GM12878 (cell line): ENCODE results near the gene POT1. TPM values are rescaled to one million over a fixed set of nuclear protein-coding genes. Genes with fewer than 3 reads are reported as not detected.

Experiments
- ATAC-seq: fragments of 200-7000 bp; cut with Tn5 transposase; 3 replicates; pipeline ENCODE4 v1.9.1; 2020; ENCODE audit warnings: mild to moderate bottlenecking, moderate library complexity
- BruUV-seq: library from RNA; stranded (reverse); fragments of 400-500 nt; replicated peaks from 2 replicates; lab custom pipeline; 2021; lab: Mats Ljungman, UMichigan
- CTCF ChIA-PET: fragments of 300-600 bp; sonication (Branson Sonifier 250); formaldehyde crosslinking; extraction: SDS; loops from one replicate; lab custom pipeline; 2021; ENCODE audit warnings: inconsistent platforms; lab: Yijun Ruan, JAX
- POLR2A ChIA-PET: fragments of 350-600 bp; formaldehyde crosslinking; extraction: SDS; loops from one replicate; lab custom pipeline; 2021; ENCODE audit warnings: inconsistent platforms; lab: Charles Lee
- RAD21 ChIA-PET: fragments of 300-600 bp; sonication (Branson Sonifier 250); formaldehyde crosslinking; loops from one replicate; lab custom pipeline; 2023; ENCODE audit warnings: antibody characterized with exemption; ENCODE audit not compliant: unreplicated experiment; lab: Charles Lee
- SMC1A ChIA-PET: fragments of 300-600 bp; sonication (Branson Sonifier 250); formaldehyde crosslinking; loops from one replicate; lab custom pipeline; 2023; ENCODE audit not compliant: unreplicated experiment, uncharacterized antibody; lab: Charles Lee
- DNase-seq: peaks from one replicate; pipeline ENCODE4 v3.0.0-alpha.2; 2011; ENCODE audit warnings: low read depth, low spot score
- FAIRE-seq: peaks from 3 replicates; lab custom pipeline; 2011; peaks lifted over from hg19 to GRCh38; lab: Jason Lieb, UNC
- H2AFZ ChIP-seq: 2 replicates; pipeline ENCODE4 v1.6.0; 2011; ENCODE audit warnings: low read depth, low read length, control low read depth; ENCODE audit not compliant: control insufficient read depth
- H3K27ac ChIP-seq: 2 replicates; pipeline ENCODE4 v1.5.1; 2011; ENCODE audit warnings: control low read depth; ENCODE audit not compliant: control insufficient read depth, insufficient read depth
- H3K27me3 ChIP-seq, 2 experiments: replicated peaks in 1 of 2; 2 replicates each; pipeline versions ENCODE4 v1.6.0 to v1.6.1; 2011; ENCODE audit warnings: low read length in 1 of 2; ENCODE audit not compliant: control insufficient read depth in 2 of 2, insufficient read depth in 2 of 2
- H3K36me3 ChIP-seq, 2 experiments: 2 replicates each; pipeline ENCODE4 v1.5.1; 2011; ENCODE audit warnings: low read length in 1 of 2; ENCODE audit not compliant: control insufficient read depth in 2 of 2, insufficient read depth in 2 of 2
- H3K4me1 ChIP-seq: 2 replicates; pipeline ENCODE4 v1.6.1; 2011; ENCODE audit warnings: mild to moderate bottlenecking, low read length, moderate library complexity, mixed read lengths; ENCODE audit not compliant: control insufficient read depth, insufficient read depth
- H3K4me2 ChIP-seq: 2 replicates; pipeline ENCODE4 v1.6.0; 2011; ENCODE audit warnings: control low read depth; ENCODE audit not compliant: control insufficient read depth, insufficient read depth
- H3K4me3 ChIP-seq: fragments of 200-600 bp; sonication (generic); 2 replicates; pipeline ENCODE4 v1.5.1; 2016
- H3K79me2 ChIP-seq: 2 replicates; pipeline ENCODE4 v1.6.0; 2011; ENCODE audit warnings: low read length; ENCODE audit not compliant: control insufficient read depth, insufficient read depth
- H3K9ac ChIP-seq: 2 replicates; pipeline ENCODE4 v1.8.0; 2011; ENCODE audit warnings: low read length, control low read depth, mixed read lengths; ENCODE audit not compliant: control insufficient read depth, insufficient read depth
- H3K9me3 ChIP-seq: replicated peaks from 3 replicates; pipeline ENCODE4 v1.5.1; 2011; ENCODE audit warnings: mild to moderate bottlenecking, low read length; ENCODE audit not compliant: control insufficient read depth, insufficient read depth
- H4K20me1 ChIP-seq: 2 replicates; pipeline ENCODE4 v1.6.0; 2011; ENCODE audit not compliant: control insufficient read depth, insufficient read depth
- ATF7 ChIP-seq: fragments of 450-650 bp; IDR thresholded peaks from 2 replicates; pipeline ENCODE4 v1.6.1; 2016; ENCODE audit warnings: low read depth, mild to moderate bottlenecking
- BCLAF1 ChIP-seq: fragments of 450-650 bp; IDR thresholded peaks from 2 replicates; pipeline ENCODE4 v1.6.1; 2017; ENCODE audit warnings: antibody characterized with exemption, mild to moderate bottlenecking, moderate library complexity
- ESRRA ChIP-seq: IDR thresholded peaks from 2 replicates; pipeline ENCODE4 v1.6.1; 2012; ENCODE audit warnings: mild to moderate bottlenecking, low read length, improper control_type of control experiment
- HDGF ChIP-seq: fragments of 450-650 bp; IDR thresholded peaks from 2 replicates; pipeline ENCODE4 v1.6.1; 2016; ENCODE audit warnings: antibody characterized with exemption
- KDM1A ChIP-seq: fragments of 200-600 bp; sonication (generic); IDR thresholded peaks from 2 replicates; pipeline ENCODE4 v1.6.1; 2016; ENCODE audit warnings: borderline replicate concordance
- SIN3A ChIP-seq: IDR thresholded peaks from 2 replicates; pipeline ENCODE4 v1.6.1; 2012; ENCODE audit warnings: low read depth, low read length, improper control_type of control experiment
- WGBS: methylation state at CpG from one replicate; pipeline ENCODE4 v1.1.6; 2016; ENCODE audit warnings: low lambda C conversion rate; ENCODE audit not compliant: insufficient replicate concordance, insufficient coverage; ENCODE audit errors: missing lambda C conversion rate; 5-methylcytosine and 5-hydroxymethylcytosine counted together
- in situ Hi-C: fragments of 300-500 bp; cut with MboI; formaldehyde crosslinking; loops from 9 replicates; pipeline ENCODE4 v1.14.3; 2018; ENCODE audit warnings: mixed read lengths
- intact Hi-C: fragments of 100-400 bp; cut with micrococcal nuclease; formaldehyde crosslinking; loops from one replicate; pipeline ENCODE4 v1.14.2; 2022; ENCODE audit not compliant: unreplicated experiment
- polyA plus RNA-seq, 11 experiments: library from polyadenylated mRNA; depleted of rRNA in 4 of 11; unstranded in 6 of 11; stranded (reverse) in 5 of 11; fragments of >200 nt; fragmentation: Nextera tagmentation in 4 of 11; fragmentation: Illumina TruSeq in 1 of 11; extraction: Ambion mirVana in 4 of 11; extraction: Trizol in 1 of 11; gene quantifications; 1 replicate in 1 of 11; 2 replicates in 10 of 11; pipeline versions ENCODE4 v1.2.1 to v1.2.3, GENCODE V29; 2011 to 2016; ENCODE audit warnings: inconsistent platforms in 2 of 11, missing spikeins in 2 of 11, low read depth in 1 of 11
- total RNA-seq, 4 experiments: library from RNA; depleted of rRNA in 3 of 4; stranded (reverse); fragments of >200 nt in 3 of 4; fragmentation: Illumina TruSeq in 1 of 4; extraction: Trizol in 1 of 4; gene quantifications; 2 replicates each; pipeline versions ENCODE4 v1.2.1 to v1.2.3, GENCODE V29; 2013 to 2021
- TF ChIP-seq, protein P1 (sequence below): fragments of 450-650 bp; IDR thresholded peaks from 2 replicates; pipeline ENCODE4 v1.6.1; 2016; ENCODE audit warnings: mild to moderate bottlenecking

Gene POT1
- total and polyA plus RNA-seq, 10 of the 15 experiments (the other 5 are each of a cell fraction or from before 2014, with no cell fraction given) = 16.3 to 87.0 (median 33.9) TPM

DNA sequence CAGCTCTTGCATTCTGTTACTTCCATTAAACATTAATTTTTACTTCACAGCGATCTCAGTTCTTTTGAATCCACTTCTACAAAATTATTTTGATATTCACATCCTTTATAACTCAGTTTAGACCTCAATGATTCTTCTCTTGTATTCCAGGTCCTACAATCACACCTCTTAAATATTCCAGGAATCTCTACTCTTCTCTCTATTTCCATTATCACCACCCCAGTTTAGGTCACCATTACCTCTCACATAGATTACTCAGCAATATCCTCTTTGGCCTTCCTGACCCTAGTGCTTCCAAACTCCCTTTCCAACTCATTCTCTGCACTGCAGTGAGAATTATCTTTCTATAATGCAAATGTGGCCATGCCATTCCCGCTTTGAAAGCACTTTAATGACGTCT, 136.9 kb downstream of the POT1 start:
- 35% methylated on average over 3 of the region's 3 CpGs for WGBS
- Histone ChIP-seq H3K4me1 (no peaks in the 10 kb centered on the region), H2AFZ (no peak overlapping the region), H3K9me3 (no peaks in the 10 kb centered on the region), H3K9ac (no peak overlapping the region), H3K4me2 (no peak overlapping the region), H4K20me1 (no peaks in the 10 kb centered on the region), H3K27me3 (no peaks in the 10 kb centered on the region; a peak in 1 of 4 replicates), H3K4me3 (no peak overlapping the region), H3K27ac (no peak overlapping the region), H3K79me2 (no peaks in the 10 kb centered on the region), H3K36me3 (no peaks in the 10 kb centered on the region)
- intact Hi-C loops = no loop called here
- no peak for DNase-seq
- ChIA-PET POLR2A (no interaction called here), SMC1A (no interaction called here), CTCF (no interaction called here), RAD21 (no interaction called here)
- no TSS peak for BruUV-seq
- TF ChIP-seq ESRRA (no peak), KDM1A (no peak), ATF7 (no peak), HDGF (no peak), BCLAF1 (no peak), SIN3A (no peak)
- TF ChIP-seq, protein P1, sequence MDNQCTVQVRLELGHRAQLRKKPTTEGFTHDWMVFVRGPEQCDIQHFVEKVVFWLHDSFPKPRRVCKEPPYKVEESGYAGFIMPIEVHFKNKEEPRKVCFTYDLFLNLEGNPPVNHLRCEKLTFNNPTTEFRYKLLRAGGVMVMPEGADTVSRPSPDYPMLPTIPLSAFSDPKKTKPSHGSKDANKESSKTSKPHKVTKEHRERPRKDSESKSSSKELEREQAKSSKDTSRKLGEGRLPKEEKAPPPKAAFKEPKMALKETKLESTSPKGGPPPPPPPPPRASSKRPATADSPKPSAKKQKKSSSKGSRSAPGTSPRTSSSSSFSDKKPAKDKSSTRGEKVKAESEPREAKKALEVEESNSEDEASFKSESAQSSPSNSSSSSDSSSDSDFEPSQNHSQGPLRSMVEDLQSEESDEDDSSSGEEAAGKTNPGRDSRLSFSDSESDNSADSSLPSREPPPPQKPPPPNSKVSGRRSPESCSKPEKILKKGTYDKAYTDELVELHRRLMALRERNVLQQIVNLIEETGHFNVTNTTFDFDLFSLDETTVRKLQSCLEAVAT = no peak
- no peak for FAIRE-seq
- ATAC-seq = no peak
- in situ Hi-C loops = no loop called here
